ENCODE results near the gene GABPB2. TPM values are rescaled to one million over a fixed set of nuclear protein-coding genes. Genes with fewer than 3 reads are reported as not detected.
A peak's percentile ranks its signal among the peaks of the same experiment; 100 is the strongest.

Gene GABPB2
- 2.9 and 4.7 TPM in 2 replicates for total RNA-seq (2014; rRNA removed; shearing (Covaris generic))

DNA sequence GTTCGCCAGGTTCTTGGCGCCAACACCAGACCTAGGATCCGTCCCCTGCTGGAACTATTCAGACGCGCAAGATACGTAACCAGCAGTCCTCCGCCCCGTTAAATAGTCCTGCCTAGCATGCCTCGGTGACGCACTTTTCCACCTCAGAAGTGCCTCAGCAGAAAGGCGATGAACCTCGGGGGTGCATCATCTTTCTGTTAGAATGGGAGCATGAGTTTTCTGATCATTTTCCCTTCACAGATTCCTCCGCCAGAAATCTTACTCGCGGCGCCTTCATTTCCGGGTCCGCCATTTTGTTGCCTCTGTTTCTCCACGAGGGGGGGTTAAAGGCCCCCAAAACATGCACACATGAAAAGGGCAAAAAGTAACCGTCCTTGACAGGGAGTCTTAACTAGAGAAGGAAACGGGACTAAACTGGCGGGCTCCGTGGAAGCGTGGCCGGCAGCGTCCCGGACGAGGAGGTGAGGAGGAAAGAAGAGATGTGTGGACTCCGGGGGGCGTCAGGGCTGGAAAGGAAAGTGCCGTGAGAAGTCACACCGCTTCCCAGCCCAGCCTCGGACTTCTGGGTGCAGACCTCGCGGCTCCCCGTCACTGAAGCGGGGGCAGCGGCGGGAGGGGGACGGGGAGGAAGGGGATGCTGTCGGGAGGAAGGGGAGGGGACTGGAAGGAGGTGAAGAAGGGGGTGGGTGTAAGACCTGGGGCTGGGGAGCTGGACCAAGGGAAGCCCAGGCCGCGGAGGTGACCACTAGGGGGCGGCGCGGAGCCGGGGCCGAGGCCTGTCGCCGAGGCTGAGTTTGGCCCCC, at the start of gene GABPB2:
Gene GABPB2, plus strand, starts transcription at position 288 of the 803 bp plus-strand sequence. CDS start 17,429 bp downstream, outside the sequence.
- peak; percentile 76 for DNase-seq (ENCODE audit: low spot score)

DNA sequence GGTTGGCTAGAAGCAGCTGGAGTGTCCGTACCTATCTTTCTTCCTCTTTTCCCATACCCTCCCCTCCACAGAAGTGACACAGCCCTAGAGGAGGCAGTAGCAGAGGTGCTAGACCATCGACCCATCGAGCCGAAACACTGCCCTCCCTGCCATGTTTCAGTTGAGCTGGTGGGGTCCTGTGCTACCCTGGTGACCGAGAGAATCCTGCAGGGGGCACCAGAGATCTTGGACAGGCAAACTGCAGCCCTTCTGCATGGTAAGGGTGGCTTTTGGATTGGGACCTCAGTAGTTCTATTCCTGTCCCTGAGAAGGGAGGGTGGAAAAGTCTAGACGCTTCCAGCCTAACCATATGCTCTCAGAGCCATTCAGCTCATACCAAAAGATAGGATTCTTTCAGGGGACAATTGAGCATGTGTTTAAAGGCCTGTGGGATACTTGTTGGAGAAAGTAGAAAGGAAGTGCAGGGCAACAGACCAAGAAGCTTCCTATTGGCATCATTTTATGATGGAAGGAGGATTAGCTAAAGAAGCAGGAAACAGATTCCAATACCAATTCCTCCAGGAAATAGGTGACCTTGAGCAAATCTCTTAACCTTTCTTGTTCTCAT, 45.9 kb upstream of the GABPB2 start:
- DNase-seq (ENCODE audit: low spot score) = peak; percentile 73

DNA sequence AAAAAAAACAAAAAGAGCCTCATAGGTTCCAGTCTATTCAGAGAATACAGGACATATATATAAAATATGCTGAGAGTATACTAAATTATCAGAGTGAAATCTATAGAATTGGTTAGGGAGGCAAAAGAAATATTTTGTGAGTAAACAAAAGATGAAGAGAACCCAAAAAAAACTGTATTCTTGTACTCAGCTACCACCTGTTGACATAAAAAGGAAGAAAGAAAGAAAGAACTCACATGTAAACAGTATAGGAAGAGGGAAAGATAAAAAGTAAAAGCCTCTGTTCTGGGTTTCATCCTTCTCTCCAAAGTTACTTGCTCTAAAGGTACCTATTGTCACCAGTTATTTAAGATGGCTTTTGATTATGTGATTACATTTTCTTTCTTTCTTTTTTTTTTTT, 44.1 kb upstream of the GABPB2 start:
- DNase-seq (ENCODE audit: low spot score) = no peak

DNA sequence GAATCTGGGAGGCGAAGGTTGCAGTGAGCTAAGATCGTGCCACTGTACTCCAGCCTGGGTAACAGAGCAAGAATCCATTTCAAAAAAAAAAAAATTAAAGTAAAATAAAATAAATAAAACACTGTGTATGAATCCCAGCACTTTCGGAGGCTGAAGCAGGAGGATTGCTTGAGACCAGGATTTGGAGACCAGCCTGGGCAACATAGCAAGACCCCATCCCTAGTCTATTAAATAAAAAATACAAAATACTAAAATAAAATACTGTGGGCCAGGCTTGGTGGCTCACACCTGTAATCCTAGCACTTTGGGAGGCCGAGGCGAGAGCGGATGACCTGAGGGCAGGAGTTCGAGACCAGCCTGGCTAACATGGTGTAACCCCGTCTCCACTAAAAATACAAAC, 38.4 kb upstream of the GABPB2 start:
- DNase-seq (ENCODE audit: low spot score) = no peak

DNA sequence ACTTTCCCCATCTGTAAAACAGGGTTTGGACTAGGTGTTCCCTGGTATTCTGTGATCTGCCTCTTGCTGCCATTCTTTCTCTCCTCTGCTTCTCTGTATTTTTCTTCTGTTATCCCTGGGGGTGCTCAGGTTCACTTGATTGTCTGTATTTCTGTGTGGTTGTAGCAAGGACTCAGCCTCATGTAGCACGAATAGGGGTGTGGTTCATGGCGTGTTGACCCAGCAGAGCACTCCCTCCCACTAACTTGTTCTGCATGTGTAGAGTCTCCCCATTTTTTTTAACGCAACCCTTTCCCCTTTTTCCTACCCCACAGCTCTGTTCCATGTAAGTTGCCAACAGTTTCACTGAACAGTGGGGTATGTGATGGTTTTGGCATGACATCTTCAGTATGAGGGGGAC, 35.4 kb upstream of the GABPB2 start:
- DNase-seq (ENCODE audit: low spot score) = no peak

DNA sequence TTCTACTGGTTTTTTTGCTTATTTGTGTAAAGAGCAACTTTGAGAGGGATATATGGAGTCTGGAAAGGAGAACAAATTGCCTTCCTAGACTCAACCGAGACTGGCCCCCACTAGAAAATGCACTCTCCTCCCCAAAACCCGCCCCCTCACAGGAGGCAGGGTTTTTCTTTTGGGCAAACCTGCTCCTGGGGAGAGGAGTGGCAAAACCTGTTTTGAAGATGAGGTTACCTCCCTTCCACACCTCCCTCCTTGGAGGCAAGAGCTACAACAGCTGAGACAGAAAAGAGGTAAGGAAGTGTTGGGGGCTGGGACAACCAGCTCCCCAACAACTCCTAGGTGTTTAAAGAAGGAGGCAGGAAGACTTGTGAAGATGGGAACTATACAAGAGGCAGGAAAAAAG, 34.2 kb upstream of the GABPB2 start, which contains the start of gene BNIPL:
Gene BNIPL, plus strand, starts transcription at position 231 of the 400 bp plus-strand sequence. Its CDS starts 140 bp downstream, at position 371.
- no peak for DNase-seq (ENCODE audit: low spot score)

DNA sequence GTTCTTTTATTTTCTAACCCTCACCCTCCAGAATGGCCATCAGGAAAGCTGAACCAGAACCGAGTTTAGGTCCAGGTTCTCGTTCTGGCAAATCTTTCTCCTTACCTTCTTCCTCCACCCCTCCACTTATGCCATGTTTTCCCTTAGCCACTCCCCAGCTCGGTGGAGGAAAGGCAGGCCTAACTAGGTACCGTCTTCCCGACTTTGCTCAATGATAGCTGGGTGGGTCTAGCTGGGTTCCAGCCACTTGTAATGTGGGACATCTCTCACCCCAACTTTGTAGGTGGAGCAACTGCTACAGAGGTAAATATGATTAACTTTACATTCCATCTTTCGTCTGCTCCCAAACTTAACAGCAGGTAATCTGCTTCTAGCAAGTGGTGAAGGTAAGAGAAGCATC, 33.5 kb upstream of the GABPB2 start:
- DNase-seq (ENCODE audit: low spot score) = no peak

DNA sequence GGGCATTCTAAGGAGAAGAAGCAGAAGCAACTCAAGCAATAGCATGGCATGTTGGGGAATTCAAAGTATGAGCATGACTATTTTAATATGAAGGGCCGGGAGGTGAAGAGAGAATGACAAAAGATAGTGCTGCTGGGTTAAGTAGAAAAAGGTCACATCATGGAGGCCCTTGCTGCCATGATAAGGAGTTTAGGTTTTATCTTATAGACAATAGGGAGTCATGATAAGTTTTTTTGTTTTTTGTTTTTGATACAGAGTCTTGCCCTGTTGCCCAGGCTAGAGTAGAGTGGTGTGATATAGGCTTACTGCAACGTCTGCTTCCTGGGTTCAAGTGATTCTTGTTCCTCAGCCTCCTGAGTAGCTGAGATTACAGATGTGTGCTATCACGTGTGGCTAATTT, 31.0 kb upstream of the GABPB2 start:
- no peak for DNase-seq (ENCODE audit: low spot score)

DNA sequence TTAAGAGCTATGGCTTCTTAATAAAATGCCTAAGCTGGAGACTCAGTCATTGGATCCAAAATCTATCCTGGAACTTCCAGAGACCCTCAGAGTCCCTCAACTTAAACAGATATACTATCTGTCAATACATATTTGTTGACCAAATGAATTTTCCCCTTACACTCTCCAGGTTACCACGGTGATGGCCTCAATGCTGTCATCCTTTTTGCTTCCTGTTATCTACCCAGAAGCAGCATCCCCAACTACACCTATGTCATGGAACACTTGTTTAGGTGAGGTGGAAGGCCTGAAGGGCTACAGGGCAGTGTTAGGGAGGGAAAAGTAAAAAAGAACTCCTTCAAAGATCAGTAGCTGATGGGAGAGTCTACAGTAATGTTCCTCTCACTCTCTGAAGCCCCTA, 27.4 kb upstream of the GABPB2 start:
- no peak for DNase-seq (ENCODE audit: low spot score)

DNA sequence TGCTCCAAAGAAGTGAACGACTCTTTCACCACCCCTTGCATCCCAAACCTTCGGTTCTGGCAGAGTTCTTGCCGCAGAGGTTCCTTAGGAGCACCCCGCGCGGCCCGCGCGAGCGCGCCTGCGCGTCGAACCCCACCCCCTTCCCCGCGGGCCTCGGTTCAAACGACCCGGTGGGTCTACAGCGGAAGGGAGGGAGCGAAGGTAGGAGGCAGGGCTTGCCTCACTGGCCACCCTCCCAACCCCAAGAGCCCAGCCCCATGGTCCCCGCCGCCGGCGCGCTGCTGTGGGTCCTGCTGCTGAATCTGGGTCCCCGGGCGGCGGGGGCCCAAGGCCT, 23.0 kb upstream of the GABPB2 start, which contains the start of gene C1orf56:
Gene C1orf56, plus strand, starts transcription at position 161 of the 334 bp plus-strand sequence. Its CDS starts 97 bp downstream, at position 258.
- DNase-seq (ENCODE audit: low spot score) = peak; percentile 61

DNA sequence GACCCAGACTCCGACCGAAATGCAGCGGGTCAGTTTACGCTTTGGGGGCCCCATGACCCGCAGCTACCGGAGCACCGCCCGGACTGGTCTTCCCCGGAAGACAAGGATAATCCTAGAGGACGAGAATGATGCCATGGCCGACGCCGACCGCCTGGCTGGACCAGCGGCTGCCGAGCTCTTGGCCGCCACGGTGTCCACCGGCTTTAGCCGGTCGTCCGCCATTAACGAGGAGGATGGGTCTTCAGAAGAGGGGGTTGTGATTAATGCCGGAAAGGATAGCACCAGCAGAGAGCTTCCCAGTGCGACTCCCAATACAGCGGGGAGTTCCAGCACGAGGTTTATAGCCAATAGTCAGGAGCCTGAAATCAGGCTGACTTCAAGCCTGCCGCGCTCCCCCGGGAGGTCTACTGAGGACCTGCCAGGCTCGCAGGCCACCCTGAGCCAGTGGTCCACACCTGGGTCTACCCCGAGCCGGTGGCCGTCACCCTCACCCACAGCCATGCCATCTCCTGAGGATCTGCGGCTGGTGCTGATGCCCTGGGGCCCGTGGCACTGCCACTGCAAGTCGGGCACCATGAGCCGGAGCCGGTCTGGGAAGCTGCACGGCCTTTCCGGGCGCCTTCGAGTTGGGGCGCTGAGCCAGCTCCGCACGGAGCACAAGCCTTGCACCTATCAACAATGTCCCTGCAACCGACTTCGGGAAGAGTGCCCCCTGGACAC, 22.5 kb upstream of the GABPB2 start:
- DNase-seq (ENCODE audit: low spot score) = peak; percentile 78

DNA sequence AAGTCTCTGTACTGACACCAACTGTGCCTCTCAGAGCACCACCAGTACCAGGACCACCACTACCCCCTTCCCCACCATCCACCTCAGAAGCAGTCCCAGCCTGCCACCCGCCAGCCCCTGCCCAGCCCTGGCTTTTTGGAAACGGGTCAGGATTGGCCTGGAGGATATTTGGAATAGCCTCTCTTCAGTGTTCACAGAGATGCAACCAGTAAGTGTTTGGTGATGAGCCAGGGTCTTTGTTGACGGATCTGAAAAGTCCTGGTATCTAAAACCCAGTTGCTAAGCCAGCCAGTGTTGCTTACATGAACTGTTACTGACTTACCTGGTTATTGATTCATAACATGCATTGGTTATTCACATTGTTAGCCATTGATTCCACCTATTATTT, 21.9 kb upstream of the GABPB2 start:
- DNase-seq (ENCODE audit: low spot score) = peak; percentile 35

DNA sequence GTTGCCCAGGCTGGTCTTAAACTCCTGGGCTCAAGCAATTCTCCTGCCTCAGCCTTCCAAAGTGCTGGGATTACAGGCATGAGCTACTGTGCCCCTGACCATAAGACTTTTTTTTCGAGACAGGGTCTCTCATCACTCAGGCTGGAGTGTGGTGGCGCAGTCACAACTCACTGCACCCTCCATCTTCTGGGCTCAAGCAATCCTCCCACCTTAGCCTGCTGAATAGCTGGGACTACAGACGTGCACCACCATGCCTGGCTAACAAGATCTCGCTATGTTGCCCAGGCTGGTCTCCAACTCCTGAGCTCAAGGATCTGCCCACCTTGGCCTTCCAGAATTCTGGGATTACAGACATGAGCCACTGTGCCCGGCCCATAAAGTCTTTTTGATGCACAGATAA, 21.1 kb upstream of the GABPB2 start:
- DNase-seq (ENCODE audit: low spot score) = no peak

DNA sequence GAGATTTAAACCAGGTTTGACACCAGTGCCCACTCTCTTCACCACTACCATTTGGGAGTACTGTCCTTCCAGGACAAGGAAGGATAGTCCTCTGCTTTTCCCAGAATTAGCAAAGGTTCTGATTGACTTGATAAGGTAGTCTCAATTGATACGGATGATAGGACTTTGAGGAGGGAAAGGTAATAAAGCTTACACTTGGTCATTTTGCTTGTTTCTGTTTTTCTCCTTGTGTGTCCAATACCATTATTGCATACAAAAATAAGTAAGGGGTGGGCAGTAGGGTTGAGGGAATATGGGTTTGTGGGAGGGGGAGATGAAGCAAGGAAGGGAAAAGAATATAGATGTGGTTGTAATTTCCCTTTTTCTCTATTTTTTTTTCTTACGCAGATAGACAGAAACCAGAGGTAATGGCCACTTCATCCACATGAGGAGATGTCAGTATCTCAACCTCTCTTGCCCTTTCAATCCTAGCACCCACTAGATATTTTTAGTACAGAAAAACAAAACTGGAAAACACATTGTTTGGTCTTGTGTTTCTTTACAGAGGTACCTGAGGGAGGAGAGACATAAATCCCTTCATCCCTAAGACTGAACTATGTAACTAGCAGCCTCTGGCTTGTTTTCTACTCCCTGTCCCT, 20.4 kb upstream of the GABPB2 start:
- no peak for DNase-seq (ENCODE audit: low spot score)

DNA sequence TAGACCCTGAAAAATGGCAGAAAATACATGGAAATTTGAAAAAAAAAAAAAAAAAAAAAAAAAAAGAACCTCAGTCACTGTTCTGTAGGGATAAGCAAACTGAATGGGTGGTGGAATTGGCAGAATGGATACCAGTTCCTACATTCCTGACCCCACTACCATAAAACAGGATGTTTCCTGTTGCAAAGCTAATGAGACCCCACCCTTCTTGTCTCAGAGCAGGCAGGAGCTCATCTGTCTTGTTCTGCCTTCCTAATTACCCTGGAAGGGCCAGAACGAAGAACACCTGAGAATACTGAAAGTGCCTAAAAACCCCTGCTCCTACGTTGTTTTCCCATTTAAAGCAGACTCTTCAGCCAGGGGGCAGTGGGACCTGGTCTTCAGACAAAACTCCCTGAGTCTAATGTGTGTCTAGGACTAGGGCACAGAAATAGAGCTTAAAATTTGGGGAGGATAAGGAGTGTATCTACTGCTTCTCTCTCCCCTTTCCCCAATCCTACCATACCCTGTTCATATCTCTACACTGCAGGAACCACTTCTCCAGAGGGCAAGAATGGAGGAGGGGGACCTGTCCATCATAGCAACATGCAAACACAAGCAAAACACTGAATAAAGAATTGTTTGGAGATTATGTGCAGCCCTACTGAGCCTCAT, 19.1 kb upstream of the GABPB2 start:
- no peak for DNase-seq (ENCODE audit: low spot score)

DNA sequence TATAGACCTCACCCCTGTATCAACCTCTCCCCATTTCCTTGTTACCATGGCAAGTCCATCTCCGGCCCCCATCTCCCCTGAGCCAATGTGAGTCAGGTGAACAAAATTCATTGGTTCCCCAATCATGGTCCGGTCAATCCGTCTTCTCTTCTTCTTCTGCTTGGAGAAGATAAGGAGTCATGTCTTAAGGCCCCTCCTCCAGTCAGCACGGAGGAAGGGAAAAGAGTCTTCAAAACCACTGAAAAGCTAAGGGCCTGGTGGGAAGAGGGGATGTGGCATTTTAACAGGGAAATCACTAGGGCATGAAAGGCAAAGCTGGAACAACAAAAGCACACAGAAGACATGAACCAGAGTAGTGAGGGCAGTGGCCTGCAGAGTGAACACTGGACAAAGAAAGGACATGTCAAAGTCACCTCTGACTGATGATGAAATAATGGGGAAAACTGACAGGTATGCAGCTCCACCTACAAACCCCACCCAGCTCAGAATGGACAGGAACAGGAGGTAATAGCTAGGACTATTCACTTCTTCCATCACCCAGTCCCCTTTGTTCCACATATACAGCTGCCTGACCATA, 15.5 kb upstream of the GABPB2 start:
- no peak for DNase-seq (ENCODE audit: low spot score)

DNA sequence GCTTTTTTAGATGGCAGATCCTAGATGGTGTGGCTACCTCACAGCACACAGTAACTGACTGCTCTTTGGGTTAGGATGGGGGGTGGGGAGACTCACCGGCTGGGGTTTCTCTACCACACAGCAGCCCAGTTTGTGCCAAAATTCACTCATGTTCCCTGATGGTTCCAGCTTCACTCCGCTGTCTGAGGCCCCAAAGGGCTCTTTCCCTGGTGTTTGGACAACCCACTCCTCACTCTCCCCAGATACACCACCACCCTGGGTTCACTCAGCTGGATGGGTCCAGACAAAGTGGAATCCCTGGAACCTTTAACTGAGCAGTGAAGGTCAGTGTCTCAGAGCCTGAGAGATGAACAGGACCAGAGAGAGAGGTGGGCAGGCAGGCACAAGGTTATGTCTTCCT, 15.0 kb upstream of the GABPB2 start:
- DNase-seq (ENCODE audit: low spot score) = no peak

DNA sequence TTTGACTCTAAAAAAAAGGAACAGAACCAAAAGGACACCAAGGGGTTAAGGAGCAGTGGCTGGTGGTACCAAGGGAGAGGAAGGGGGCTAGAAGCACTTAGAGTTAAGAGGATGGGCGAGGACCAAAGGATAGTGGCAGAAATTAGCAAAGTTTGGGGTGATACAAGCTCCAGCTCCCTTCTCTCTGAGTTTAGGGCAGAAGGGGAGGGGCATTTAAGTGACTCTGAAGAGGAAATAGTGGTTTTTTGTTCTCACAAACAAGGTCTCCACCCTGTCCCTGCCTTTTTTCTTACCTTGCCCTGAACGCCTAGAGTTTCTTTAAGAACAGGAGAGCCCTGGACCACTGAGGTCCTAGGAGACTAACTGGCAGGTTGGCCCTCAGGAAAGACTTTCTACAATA, 14.4 kb upstream of the GABPB2 start:
- no peak for DNase-seq (ENCODE audit: low spot score)

DNA sequence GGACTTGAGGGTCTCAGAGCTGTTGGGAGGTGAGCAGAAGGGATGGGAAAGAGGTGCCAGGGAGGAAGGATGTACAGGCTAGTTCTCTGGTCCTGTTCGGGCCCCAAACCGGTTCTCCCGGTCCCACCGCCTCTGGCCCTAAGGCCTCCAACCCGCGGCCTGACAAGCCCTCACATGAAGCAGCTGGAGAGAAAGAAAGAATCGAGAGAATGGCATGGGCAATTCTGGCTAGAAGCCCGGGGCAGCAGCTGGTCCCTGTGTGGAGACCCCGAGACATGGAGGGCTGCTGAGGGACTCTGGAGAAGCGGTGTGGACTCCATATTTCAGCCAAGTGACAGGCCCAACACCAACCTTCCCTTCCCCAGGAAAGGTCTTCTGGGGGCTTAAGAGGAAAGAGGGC, 11.9 kb upstream of the GABPB2 start:
- peak; percentile 39 for DNase-seq (ENCODE audit: low spot score)

DNA sequence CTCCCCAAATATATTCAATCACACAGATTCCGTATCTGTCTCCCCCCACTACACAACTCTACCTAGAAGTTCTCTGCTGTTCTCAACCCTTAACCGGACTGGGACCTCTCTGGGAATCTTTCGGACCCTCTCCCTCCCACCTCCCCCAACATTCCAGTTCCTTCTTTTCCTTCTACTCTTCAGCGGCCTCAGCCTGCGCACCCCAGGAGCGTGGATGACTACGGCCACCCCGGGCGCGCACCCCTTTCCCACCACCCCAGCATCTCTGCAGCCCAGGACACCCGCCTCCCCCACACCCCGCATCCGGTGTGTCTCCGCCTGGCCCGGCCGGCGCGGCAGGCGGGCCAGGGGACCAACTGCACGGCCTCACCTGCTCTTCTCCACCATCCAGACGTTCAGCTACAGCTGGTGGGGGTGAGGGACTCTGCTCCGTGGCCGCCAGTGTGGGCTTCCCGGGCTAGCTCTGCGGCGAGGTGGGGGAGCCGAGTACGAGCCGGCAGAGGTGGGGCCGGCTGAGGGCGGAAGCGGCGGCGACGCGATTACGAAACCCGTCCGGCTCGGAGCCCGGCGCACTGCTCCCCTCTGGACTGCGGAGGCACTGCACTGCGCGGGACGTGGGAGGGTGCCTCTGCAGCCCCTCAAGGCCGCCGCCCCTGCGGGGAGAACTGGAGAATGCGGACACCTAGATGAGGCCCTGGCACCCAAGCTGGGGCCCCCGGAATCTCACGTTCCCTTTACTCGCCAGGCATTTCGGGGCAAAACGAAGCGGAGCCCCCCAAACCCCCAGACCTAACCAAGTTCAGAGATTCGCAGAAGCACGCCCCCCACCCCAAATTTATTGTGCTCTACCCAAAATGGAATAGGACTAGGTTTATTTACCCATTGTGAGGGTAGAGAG, 11.2 kb upstream of the GABPB2 start, which contains the start of gene CDC42SE1:
Gene CDC42SE1, minus strand, starts transcription at position 514 of the 898 bp plus-strand sequence. CDS start 3,892 bp downstream, outside the sequence.
- DNase-seq (ENCODE audit: low spot score) = peak; percentile 88

Measured in A172 (cell line).